K562 (cell line): ENCODE measurements around the gene ZNF112. TPM values are rescaled to one million over a fixed set of nuclear protein-coding genes. Genes with fewer than 3 reads are reported as not detected.
A peak's percentile ranks its signal among the peaks of the same experiment; 100 is the strongest.

ENCODE experiments used
- ATAC-seq: fragments of 200-7000 bp; cut with Tn5 transposase; 3 replicates; pipeline ENCODE4 v1.9.1; 2020; ENCODE audit warnings: moderate library complexity
- BruUV-seq: library from RNA; stranded (reverse); fragments of 400-500 nt; replicated peaks from 2 replicates; lab custom pipeline; 2021; lab: Mats Ljungman, UMichigan
- CTCF ChIA-PET: fragments of 300-600 bp; formaldehyde crosslinking; extraction: SDS; loops from one replicate; lab custom pipeline; 2021; ENCODE audit warnings: low intra/inter-chr PET ratio; lab: Yijun Ruan, JAX
- POLR2A ChIA-PET: fragments of 300-600, 350-650 bp; sonication (Branson Sonifier 250); formaldehyde crosslinking; extraction: SDS; loops from one replicate; lab custom pipeline; 2021; ENCODE audit warnings: antibody characterized with exemption, inconsistent platforms; lab: Yijun Ruan, JAX
- DNase-seq, 4 experiments: peaks; one replicate each; pipeline versions ENCODE4 v3.0.0 to v3.0.0-alpha.2; 2011 to 2018; ENCODE audit warnings: low spot score in 3 of 4, mixed read lengths in 3 of 4; ENCODE audit errors: extremely low read depth in 1 of 4
- FAIRE-seq: peaks from 2 replicates; lab custom pipeline; 2011; peaks lifted over from hg19 to GRCh38; lab: Jason Lieb, UNC
- H2AFZ ChIP-seq: 2 replicates; pipeline ENCODE4 v1.6.0; 2011; ENCODE audit warnings: low read depth, low read length, control low read depth, inconsistent platforms
- H3K27ac ChIP-seq: fragments of 200-600 bp; 3 replicates; pipeline ENCODE4 v1.8.0; 2011; ENCODE audit warnings: low read depth, mild to moderate bottlenecking, control low read depth, inconsistent platforms, low read length, moderate library complexity, mixed read lengths; ENCODE audit errors: extremely low read depth
- H3K27me3 ChIP-seq, 2 experiments: fragments of 300-600 bp in 1 of 2; 2 replicates in 1 of 2; 3 replicates in 1 of 2; pipeline versions ENCODE4 v1.6.0 to v1.8.0; 2011; ENCODE audit warnings: inconsistent platforms in 2 of 2, low read length in 2 of 2, mild to moderate bottlenecking in 1 of 2, mixed read lengths in 1 of 2, moderate library complexity in 1 of 2; ENCODE audit not compliant: control insufficient read depth in 2 of 2, insufficient read depth in 2 of 2
- H3K36me3 ChIP-seq: fragments of 300-600 bp; 3 replicates; pipeline ENCODE4 v1.8.0; 2011; ENCODE audit warnings: mild to moderate bottlenecking, low read length, inconsistent platforms; ENCODE audit not compliant: control insufficient read depth, insufficient read depth
- H3K4me1 ChIP-seq, 2 experiments: fragments of 200-600 bp in 1 of 2; replicated peaks in 1 of 2; 2 replicates in 1 of 2; 3 replicates in 1 of 2; pipeline versions ENCODE4 v1.5.1 to v1.8.0; 2011; ENCODE audit warnings: inconsistent platforms in 2 of 2, low read length in 2 of 2, mild to moderate bottlenecking in 1 of 2, mixed read lengths in 1 of 2, moderate library complexity in 1 of 2; ENCODE audit not compliant: control insufficient read depth in 2 of 2, insufficient read depth in 2 of 2
- H3K4me2 ChIP-seq: 2 replicates; pipeline ENCODE4 v1.6.1; 2011; ENCODE audit warnings: low read length, control low read depth, inconsistent platforms, mixed read lengths; ENCODE audit not compliant: insufficient read depth
- H3K4me3 ChIP-seq: fragments of 200-600 bp; sonication (generic), shearing (Covaris generic); 2 replicates; pipeline ENCODE4 v1.5.1; 2016; ENCODE audit warnings: control low read depth, inconsistent platforms
- H3K79me2 ChIP-seq: fragments of 200-600 bp; 3 replicates; pipeline ENCODE4 v1.8.0; 2011; ENCODE audit warnings: low read length, inconsistent platforms; ENCODE audit not compliant: control insufficient read depth, insufficient read depth
- H3K9ac ChIP-seq, 2 experiments: 2 replicates each; pipeline versions ENCODE4 v1.6.0 to v1.6.1; 2011; ENCODE audit warnings: low read depth in 2 of 2, low read length in 2 of 2, control low read depth in 1 of 2, inconsistent platforms in 1 of 2, mild to moderate bottlenecking in 1 of 2, mixed read lengths in 1 of 2; ENCODE audit not compliant: insufficient read depth in 1 of 2
- H3K9me1 ChIP-seq: one replicate; pipeline ENCODE4 v1.6.0; 2011; ENCODE audit warnings: inconsistent platforms, mild to moderate bottlenecking, low read length, moderate library complexity; ENCODE audit not compliant: control insufficient read depth, insufficient read depth
- H3K9me3 ChIP-seq: replicated peaks from 2 replicates; pipeline ENCODE4 v1.5.1; 2011; ENCODE audit warnings: low read depth, low read length, inconsistent platforms; ENCODE audit not compliant: control insufficient read depth, insufficient read depth
- H4K20me1 ChIP-seq: replicated peaks from 2 replicates; pipeline ENCODE4 v1.6.1; 2011; ENCODE audit warnings: low read length, inconsistent platforms, mixed read lengths; ENCODE audit not compliant: control insufficient read depth, insufficient read depth
- CBFB ChIP-seq: sonication (generic); formaldehyde crosslinking; IDR thresholded peaks from 2 replicates; pipeline ENCODE4 v1.4.0; 2020; ENCODE audit warnings: mild to moderate bottlenecking, missing genetic modification reagents
- ETV5 ChIP-seq: sonication (generic); formaldehyde crosslinking; IDR thresholded peaks from 2 replicates; pipeline ENCODE4 v1.4.0; 2020; ENCODE audit warnings: low read depth, mild to moderate bottlenecking, missing genetic modification reagents
- FOXJ3 ChIP-seq: sonication (generic); formaldehyde crosslinking; IDR thresholded peaks from 2 replicates; pipeline ENCODE4 v1.4.0; 2020; ENCODE audit warnings: mild to moderate bottlenecking, missing genetic modification reagents
- IRF1 ChIP-seq: sonication (generic); formaldehyde crosslinking; IDR thresholded peaks from 2 replicates; pipeline ENCODE4 v1.8.0; 2022; ENCODE audit warnings: missing genetic modification reagents, mild to moderate bottlenecking, borderline replicate concordance
- MGA ChIP-seq: fragments of 450-650 bp; IDR thresholded peaks from 2 replicates; pipeline ENCODE4 v1.6.1; 2016; ENCODE audit warnings: mild to moderate bottlenecking, moderate library complexity
- NONO ChIP-seq, 2 experiments: fragments of 200-400 bp in 1 of 2; fragments of 450-650 bp in 1 of 2; formaldehyde crosslinking in 1 of 2; IDR thresholded peaks; 2 replicates each; pipeline ENCODE4 v1.6.1; 2017; ENCODE audit warnings: low read depth in 2 of 2, mild to moderate bottlenecking in 2 of 2, moderate library complexity in 2 of 2, low read length in 1 of 2
- TBL1XR1 ChIP-seq, 2 experiments: IDR thresholded peaks; 2 replicates each; pipeline ENCODE4 v1.6.1; 2012; ENCODE audit warnings: improper control_type of control experiment in 2 of 2, low read length in 2 of 2, mild to moderate bottlenecking in 1 of 2
- ZNF316 ChIP-seq: fragments of 450-650 bp; IDR thresholded peaks from 2 replicates; pipeline ENCODE4 v1.6.1; 2016
- WGBS: fragments of 100-300 bp; shearing (Covaris generic); methylation state at CpG from one replicate; pipeline ENCODE4 v1.1.6; 2016; ENCODE audit warnings: low coverage, mixed read lengths; ENCODE audit not compliant: insufficient coverage; ENCODE audit errors: missing lambda C conversion rate; 5-methylcytosine and 5-hydroxymethylcytosine counted together
- in situ Hi-C: fragments of 300-500 bp; cut with MboI; formaldehyde crosslinking; loops from 4 replicates; pipeline ENCODE4 v1.15.0; 2018; ENCODE audit warnings: inconsistent platforms, mixed read lengths
- intact Hi-C: fragments of 100-400 bp; cut with micrococcal nuclease; formaldehyde crosslinking; loops from 2 replicates; pipeline ENCODE4 v1.14.2; 2022
- polyA plus RNA-seq, 8 experiments: library from polyadenylated mRNA; depleted of rRNA in 4 of 8; stranded (reverse) in 5 of 8; unstranded in 3 of 8; fragments of >200 nt; fragmentation: Nextera tagmentation in 2 of 8; fragmentation: Illumina TruSeq in 1 of 8; extraction: Ambion mirVana in 2 of 8; extraction: Trizol in 1 of 8; gene quantifications; 2 replicates each; pipeline versions ENCODE4 v1.2.1 to v1.2.3, GENCODE V29; 2011 to 2014; ENCODE audit warnings: inconsistent platforms in 1 of 8, missing spikeins in 1 of 8
- total RNA-seq, 7 experiments: library from RNA; depleted of rRNA in 6 of 7; stranded (reverse); fragments of >200 nt in 6 of 7; fragmentation: Illumina TruSeq in 2 of 7; extraction: Trizol in 2 of 7; gene quantifications; 2 replicates each; pipeline versions ENCODE4 v1.2.1 to v1.2.3, GENCODE V29; 2011 to 2021; ENCODE audit warnings: low replicate concordance in 1 of 7

Gene ZNF112
- total and polyA plus RNA-seq, 9 of the 15 experiments (the other 6 are each of a cell fraction or from before 2014, with no cell fraction given), result 0.21 to 1.3 (median 0.61) TPM

- BruUV-seq, result no TSS peak
- peaks cover 0 to 5% of the 10 kb centered on the region in 2 experiments; a peak in 1 of 5 replicates for H3K4me1 ChIP-seq
- H3K79me2 ChIP-seq, result no peaks in the 10 kb centered on the region
- POLR2A ChIA-PET, result no interaction called here
- no peak within 1 kb of the TSS for H3K27ac ChIP-seq
- 4% methylated on average over 39 of the region's 43 CpGs for WGBS
- peak; percentile 100 for ATAC-seq
- DNase-seq, result peak; percentile 87 to 91 (median 87)
- in situ Hi-C loops (no loop called here), intact Hi-C loops (no loop called here)
- H3K4me3 ChIP-seq, result peak within 1 kb of the TSS; percentile 37
- no peaks in the 10 kb centered on the region for H3K9me1 ChIP-seq
- no peaks in the 10 kb centered on the region for H3K36me3 ChIP-seq
- H3K9me3 ChIP-seq, result no peaks in the 10 kb centered on the region
- peak within 1 kb of the TSS; percentile 90 for H2AFZ ChIP-seq
- no peaks in the 10 kb centered on the region for H4K20me1 ChIP-seq
- H3K4me2 ChIP-seq, result peak within 1 kb of the TSS; percentile 82
- H3K27me3 ChIP-seq, result no peaks in the 10 kb centered on the region
- peak; percentile 29 for FAIRE-seq
- H3K9ac ChIP-seq, result no peak within 1 kb of the TSS; a peak in 1 of 4 replicates
- CTCF ChIA-PET, result no interaction called here
- TF ChIP-seq ZNF316 (peak; percentile 48), NONO (IDR thresholded peaks at IDR 0.05; ENCODE audit: low read depth in 2 of 2, low read length in 1 of 2) (no peak), MGA (peak; percentile 49; the same call in 1 of the 2 replicates), ETV5 (CRISPR knock-in tag) (no peak), TBL1XR1 (IDR thresholded peaks at IDR 0.05; ENCODE audit: low read length in 2 of 2) (peak in 1 of 2 experiments; percentile 33; a peak in 1 of 4 replicates), IRF1 (CRISPR knock-in tag) (no peak), FOXJ3 (CRISPR knock-in tag) (no peak), CBFB (no peak)
Measured at GRCh38 chr19:44401139-44402115, 44.9 kb upstream of the ZNF112 start, which contains the start of gene ZNF285. TSS of gene ZNF285 (minus strand) at chr19:44401608. CDS start at chr19:44397213, 4,395 bp downstream.
